Stimulated activated CD8-positive, alpha-beta memory T cell treated with anti-CD3 and anti-CD28 coated beads, Interleukin-12 subunit alpha, Interleukin-12 subunit beta, amount 100 ng/mL, for 1 hour (primary cell): ENCODE measurements around the gene DLGAP1.
A peak's percentile ranks its signal among the peaks of the same experiment; 100 is the strongest.

Experiments used
- DNase-seq: peaks from one replicate; pipeline ENCODE4 v3.0.0-alpha.2; 2020; ENCODE audit warnings: low read depth

DLGAP1 gene

GRCh38 chr18:3691705-3692104, 763.4 kb downstream of the DLGAP1 start:
- DNase-seq = no peak

- no peak for DNase-seq
Observed at GRCh38 chr18:3690764-3691066, 764.4 kb downstream of the DLGAP1 start.

DNA sequence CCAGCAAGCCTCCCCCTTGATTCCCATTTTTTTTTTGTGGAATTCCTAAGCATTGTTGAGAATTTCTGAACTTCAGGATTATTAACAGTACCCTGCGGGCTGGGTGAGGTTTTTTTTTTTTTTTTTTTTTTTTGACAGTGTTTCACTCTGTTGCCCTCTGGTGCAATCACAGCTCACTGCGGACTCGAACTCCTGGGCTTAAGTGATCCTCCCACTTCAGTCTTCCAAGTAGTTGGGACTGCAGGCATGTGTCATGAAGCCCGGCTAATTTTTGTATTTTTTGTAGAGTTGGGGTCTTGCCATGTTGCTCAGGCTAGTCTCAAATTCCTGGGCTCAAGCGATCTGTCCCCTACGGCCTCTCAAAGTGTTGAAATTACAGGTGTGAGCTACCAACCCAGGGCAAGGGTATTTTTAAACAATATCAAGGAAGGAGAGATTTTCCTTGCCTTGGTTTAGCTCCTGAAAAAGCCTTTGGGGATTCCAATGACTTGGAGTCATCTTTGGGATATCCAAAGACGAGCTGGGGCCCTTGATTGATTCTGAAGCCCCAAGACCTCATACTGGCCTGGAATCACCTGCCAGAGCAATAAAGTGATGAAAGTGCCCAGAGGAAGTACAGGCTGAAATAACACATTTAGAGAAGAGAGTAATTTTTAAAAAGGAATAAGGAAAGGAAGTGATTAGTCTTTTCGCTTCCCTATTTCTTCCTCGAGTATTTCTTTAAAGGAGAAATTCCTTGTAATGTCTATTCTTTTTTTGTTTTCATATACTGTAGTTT, 764.9 kb downstream of the DLGAP1 start:
- no peak for DNase-seq

- DNase-seq = no peak
Observed at GRCh38 chr18:3689091-3689490, 766.0 kb downstream of the DLGAP1 start.

DNA sequence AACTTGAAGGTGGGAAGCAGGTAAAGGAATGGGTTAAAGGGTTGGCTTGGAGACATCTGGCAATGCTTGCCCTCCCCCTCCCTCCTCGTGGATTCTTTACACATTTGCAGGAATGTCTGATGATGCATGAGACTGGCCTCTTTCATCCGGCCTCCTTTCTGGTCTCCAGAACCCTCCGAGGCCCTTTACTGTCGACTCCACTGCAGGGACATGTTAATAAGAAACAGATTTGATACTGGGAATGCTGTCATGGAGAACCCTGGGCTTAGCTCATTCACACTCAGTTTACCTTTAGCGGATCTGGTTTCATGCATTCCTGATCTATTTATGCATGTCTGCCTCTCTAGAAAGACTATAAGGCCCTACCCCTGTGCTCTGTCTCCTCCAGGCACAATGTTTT, 766.4 kb downstream of the DLGAP1 start:
- no peak for DNase-seq

GRCh38 chr18:3683483-3683882, 771.6 kb downstream of the DLGAP1 start:
- DNase-seq = no peak

DNA sequence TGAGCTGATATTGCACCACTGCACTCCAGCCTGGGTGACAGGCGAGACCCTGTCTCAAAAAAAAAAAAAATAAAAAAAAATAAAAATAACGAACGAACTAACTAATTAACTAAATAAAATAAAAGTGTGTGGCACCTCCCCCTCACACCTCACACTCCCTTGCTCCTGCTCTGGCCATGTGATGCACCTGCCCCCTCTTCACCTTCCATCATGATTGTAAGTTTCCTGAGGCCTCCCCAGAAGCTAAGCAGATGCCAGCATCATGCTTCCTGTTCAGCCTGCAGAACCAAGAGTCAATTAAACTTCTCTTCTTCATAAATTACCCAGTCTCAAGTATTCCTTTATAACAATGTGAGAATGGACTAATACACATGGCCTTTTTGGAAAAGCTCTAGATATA, 773.0 kb downstream of the DLGAP1 start:
- DNase-seq = no peak

DNA sequence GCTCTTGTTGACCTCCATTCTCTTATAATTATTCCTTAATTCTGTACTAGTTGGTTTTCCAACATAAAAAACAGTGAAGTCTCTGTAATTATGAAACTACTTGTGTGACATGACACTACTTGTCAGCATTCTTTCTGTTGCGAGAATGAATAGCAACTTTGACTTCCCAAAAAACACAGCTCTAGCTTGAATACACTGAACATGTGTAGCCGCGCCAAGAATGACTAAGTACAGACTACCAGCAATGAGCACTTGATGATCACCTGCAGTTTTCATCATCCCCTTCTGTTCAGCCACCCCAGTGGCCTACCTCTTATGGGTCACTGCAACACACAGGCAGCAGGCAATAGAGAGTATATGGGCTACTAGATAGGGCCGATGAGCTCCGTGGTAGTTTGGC, 775.9 kb downstream of the DLGAP1 start:
- no peak for DNase-seq

DNA sequence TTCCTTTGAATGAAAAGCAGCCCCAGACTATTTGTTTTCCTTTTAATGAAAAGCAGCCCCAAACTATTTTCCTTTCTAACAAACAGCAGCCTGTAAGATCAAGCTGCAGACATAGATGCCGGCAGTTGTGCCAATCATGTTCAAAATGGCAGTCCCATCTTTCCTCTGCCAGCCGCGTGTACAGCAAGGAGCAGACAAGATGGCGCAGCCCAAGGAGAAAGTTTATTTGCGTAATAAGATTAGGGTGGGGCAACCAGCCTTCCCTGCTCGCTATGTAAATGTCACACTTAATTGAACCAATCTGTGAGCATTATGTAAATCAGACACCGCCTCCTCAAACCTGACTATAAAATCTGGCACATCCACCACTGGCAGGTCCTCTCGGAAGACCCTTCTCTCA, 779.1 kb downstream of the DLGAP1 start:
- no peak for DNase-seq

DNA sequence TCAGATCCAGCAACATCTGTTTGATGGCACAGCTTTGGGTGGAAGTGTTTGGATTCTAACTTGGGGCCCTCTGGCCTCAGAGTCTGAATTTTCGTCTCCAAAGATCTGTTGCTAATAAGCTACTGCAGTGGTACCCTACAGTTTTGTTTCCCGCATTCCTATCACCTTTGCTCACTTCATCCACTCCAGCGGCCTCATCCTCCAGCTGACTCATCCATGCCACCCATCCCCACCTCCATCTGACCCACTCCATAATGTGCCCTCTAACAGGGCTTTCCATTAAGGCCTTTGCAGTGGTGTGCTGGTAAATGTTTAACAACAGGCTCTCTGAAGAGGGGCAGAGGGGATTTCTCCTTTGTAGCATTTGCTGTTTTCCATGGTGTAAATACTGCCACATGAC, 779.7 kb downstream of the DLGAP1 start:
- DNase-seq = no peak

GRCh38 chr18:3671176-3671575, 783.9 kb downstream of the DLGAP1 start:
- no peak for DNase-seq

- no peak for DNase-seq
Observed at GRCh38 chr18:3669376-3669775, 785.7 kb downstream of the DLGAP1 start.

DNA sequence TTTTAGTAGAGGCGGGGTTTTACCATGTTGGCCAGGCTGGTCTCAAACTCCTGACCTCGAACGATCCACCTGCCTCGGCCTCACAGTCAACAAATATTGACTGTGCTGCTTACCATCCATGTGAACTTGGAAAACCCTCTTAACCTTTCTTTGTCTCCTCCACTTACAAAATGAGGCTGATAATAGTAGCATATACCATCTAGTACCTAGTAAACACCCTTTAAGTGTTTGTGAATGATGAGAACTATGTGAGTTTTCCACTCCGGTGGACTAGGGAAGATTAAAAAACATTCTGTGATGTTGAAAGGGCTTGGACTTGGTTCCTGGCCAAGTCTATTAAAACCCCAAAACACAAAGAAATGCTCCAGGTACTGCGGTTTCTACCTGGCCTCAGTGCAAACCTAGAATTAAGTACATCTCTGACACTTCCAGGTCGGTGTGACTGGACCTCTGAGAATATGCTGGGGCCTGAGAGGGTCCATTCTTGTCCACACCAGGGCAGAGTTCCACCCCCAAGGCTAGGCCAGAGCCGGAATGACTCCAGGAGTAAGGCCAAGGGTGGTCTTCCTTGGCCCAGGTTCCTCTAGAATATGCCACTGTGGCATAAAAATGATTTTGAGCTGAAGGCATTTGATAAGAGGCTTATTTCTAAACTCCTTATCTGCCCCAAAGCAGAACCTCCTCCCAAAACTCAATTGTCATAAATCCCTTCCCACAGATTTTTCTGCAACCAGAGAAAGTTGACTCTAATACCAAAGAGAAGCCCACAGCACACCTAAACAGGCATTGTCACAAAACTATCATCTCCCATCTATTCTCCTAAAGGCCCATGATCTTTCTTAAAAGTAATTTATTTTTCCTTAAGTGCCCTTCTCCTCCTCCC, 787.6 kb downstream of the DLGAP1 start:
- no peak for DNase-seq

DNA sequence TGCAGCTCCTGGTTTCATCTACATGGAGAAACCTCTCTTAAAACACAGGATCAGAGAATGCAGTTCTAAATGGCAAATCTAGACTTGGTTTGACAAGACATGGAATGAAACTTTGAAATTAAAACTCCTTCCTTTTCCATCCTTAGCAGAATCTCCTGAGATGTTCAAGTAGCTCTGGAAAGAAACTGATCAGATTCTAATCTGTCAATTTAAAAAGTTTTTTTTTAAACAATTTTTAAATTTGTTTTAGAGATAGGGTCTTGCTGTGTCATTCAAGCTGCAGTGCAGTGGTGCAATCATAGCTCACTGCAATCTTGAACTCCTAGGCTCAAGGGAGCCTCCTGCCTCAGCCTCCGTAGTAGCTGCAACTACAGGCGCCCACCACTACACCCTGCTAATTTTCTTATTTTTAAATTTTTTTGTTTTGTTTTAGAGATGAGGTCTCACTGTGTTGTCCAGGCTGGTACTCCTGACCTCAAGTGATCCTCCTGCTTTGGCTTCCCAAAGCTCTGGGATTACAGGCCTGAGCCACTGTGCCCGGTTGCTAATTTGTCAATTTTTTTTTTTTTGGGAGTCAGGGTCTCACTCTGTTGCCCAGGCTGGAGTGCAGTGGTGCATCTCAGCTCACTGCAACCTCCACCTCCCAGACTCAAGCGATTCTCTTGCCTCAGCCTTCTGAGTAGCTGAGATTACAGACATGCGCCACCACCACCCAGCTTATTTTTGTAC, 788.4 kb downstream of the DLGAP1 start:
- DNase-seq = no peak

GRCh38 chr18:3665780-3666525, 789.2 kb downstream of the DLGAP1 start:
- DNase-seq = peak; percentile 63

GRCh38 chr18:3665204-3665603, 789.9 kb downstream of the DLGAP1 start:
- DNase-seq = no peak

GRCh38 chr18:3664563-3665178, 790.4 kb downstream of the DLGAP1 start:
- no peak for DNase-seq

- no peak for DNase-seq
Observed at GRCh38 chr18:3663870-3664512, 791.1 kb downstream of the DLGAP1 start.

DNA sequence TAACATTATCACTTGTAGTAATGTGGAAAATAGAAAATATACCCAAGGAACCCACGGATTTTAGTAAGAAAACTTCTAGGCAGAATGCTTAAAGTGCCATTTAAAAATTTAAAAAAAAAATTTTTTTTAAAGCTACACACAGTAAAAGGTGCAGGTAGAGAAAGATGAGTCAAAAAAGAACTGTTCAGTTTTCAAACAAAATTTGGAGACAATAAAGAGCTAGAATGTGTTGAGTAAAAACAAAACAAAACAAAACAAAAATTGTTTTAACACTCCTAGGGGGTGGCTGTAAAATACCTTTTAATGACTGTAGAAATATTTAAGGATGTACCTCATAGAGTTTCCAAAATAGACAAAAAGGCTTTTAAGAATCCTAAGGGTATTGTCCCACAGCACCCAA, 793.1 kb downstream of the DLGAP1 start:
- DNase-seq = no peak

GRCh38 chr18:3660739-3661515, 794.2 kb downstream of the DLGAP1 start:
- DNase-seq = no peak
